AG04449 (cell line): Measurements from ENCODE around the gene C1QA.

Source experiments
- CTCF ChIA-PET: fragments of 350-600 bp; formaldehyde crosslinking; extraction: SDS; loops from one replicate; lab custom pipeline; 2021; ENCODE audit warnings: antibody characterized with exemption; lab: Yijun Ruan, JAX
- POLR2A ChIA-PET: fragments of 400-600, 350-600 bp; formaldehyde crosslinking; extraction: SDS; loops from one replicate; lab custom pipeline; 2020; ENCODE audit warnings: antibody characterized with exemption, inconsistent platforms; lab: Yijun Ruan, JAX
- DNase-seq: peaks from one replicate; pipeline ENCODE4 v3.0.0-alpha.2; 2010; ENCODE audit warnings: low read depth, low spot score
- H3K4me3 ChIP-seq: 2 replicates; pipeline ENCODE4 v1.5.1; 2011; ENCODE audit warnings: low read depth, mild to moderate bottlenecking, control low read depth, low read length
- TF ChIP-seq, protein P1 (sequence below): IDR thresholded peaks from one replicate; pipeline ENCODE4 v1.5.1; 2011; ENCODE audit warnings: mild to moderate bottlenecking, moderate library complexity, low read length, control low read depth, inconsistent platforms; ENCODE audit not compliant: insufficient read depth; ENCODE audit errors: missing control alignments

Gene C1QA

DNA sequence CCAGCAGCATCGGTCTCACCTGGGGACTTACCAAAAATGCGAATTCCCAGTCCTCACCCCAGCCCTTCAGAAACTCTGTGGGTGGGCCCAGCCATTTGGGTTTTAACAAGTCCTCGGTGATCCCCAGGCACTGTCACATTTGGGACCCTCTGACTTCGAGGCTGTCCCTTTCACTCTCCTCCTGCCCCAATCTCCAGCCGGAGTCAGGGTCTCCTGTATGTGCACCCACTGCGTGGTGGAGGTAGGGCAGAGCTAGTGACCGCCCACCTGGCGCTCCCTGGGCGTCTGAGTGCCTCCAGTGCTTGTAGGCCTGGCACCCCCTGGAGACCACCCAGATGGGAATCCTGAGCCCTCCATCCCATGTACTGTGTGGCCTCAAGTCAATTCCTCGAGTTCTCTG lies 42.0 kb upstream of the C1QA start:
- TF ChIP-seq, protein P1, sequence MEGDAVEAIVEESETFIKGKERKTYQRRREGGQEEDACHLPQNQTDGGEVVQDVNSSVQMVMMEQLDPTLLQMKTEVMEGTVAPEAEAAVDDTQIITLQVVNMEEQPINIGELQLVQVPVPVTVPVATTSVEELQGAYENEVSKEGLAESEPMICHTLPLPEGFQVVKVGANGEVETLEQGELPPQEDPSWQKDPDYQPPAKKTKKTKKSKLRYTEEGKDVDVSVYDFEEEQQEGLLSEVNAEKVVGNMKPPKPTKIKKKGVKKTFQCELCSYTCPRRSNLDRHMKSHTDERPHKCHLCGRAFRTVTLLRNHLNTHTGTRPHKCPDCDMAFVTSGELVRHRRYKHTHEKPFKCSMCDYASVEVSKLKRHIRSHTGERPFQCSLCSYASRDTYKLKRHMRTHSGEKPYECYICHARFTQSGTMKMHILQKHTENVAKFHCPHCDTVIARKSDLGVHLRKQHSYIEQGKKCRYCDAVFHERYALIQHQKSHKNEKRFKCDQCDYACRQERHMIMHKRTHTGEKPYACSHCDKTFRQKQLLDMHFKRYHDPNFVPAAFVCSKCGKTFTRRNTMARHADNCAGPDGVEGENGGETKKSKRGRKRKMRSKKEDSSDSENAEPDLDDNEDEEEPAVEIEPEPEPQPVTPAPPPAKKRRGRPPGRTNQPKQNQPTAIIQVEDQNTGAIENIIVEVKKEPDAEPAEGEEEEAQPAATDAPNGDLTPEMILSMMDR, result no peak
- ChIA-PET CTCF (no interaction called here), POLR2A (no interaction called here)
- H3K4me3 ChIP-seq, result no peak overlapping the region
- DNase-seq, result no peak

DNA sequence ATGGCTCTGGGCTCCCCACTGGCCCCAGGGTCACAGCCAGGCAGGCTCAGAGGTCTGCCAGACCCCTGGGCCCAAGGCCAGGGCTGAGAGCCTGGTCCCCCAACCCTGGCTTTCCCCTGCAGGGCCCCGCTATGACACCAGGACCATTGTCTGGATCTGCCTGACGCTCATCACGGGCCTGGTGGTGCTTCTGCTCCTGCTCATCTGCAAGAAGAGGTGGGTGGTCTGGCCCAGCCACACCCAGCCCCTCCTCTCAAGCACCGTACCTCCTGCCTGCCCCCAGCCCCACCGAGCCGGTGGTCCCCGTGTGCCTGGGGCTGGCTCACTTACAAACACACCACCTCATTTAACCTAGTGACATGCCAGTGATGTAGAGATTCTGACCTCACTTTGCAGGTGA lies 41.3 kb upstream of the C1QA start:
- ChIA-PET CTCF (no interaction called here), POLR2A (no interaction called here)
- TF ChIP-seq, protein P1, result no peak
- DNase-seq, result no peak
- H3K4me3 ChIP-seq, result no peak overlapping the region

DNA sequence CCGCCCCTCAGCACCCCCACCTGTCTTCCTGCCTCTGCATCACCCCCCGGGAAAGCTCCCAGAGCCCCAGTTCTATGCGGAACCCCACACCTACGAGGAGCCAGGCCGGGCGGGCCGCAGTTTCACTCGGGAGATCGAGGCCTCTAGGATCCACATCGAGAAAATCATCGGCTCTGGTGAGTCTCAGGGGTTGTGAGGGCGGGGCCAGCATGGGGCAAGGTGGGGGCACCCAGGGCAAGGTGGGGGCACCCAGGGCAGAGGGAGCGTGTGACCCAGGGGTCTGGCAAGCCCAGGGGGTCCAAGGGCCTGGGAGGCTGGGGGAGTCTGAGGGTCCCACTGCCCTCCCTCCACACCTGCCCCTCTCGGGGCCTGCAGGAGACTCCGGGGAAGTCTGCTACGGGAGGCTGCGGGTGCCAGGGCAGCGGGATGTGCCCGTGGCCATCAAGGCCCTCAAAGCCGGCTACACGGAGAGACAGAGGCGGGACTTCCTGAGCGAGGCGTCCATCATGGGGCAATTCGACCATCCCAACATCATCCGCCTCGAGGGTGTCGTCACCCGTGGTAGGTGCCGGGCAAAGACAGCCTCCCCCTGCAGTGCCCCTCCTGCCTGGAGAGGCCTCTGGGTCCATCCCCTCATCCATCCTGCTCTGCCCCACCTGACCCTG lies 39.0 kb upstream of the C1QA start:
- no peak overlapping the region for H3K4me3 ChIP-seq
- POLR2A ChIA-PET, result no interaction called here
- DNase-seq, result no peak
- CTCF ChIA-PET, result no interaction called here
- TF ChIP-seq, protein P1, result no peak

DNA sequence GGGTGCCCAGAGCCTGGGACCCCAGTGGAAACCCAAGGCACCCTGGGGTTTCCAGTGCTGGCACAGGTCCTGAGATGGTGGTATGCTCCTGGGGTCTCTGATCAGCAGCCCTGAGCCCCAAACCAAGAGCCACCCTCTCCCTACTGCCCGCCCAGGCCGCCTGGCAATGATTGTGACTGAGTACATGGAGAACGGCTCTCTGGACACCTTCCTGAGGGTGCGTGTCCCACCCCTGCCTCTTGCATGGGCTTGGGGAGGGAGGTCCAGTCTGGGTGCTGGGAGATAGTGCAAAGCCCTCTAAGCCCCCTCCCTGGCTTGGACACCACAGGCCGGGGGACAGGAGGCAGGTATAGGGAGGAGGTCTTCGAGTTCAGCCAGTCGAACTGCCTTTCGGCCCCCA lies 38.4 kb upstream of the C1QA start:
- POLR2A ChIA-PET, result no interaction called here
- TF ChIP-seq, protein P1, result no peak
- H3K4me3 ChIP-seq, result no peak overlapping the region
- DNase-seq, result no peak
- CTCF ChIA-PET, result no interaction called here

DNA sequence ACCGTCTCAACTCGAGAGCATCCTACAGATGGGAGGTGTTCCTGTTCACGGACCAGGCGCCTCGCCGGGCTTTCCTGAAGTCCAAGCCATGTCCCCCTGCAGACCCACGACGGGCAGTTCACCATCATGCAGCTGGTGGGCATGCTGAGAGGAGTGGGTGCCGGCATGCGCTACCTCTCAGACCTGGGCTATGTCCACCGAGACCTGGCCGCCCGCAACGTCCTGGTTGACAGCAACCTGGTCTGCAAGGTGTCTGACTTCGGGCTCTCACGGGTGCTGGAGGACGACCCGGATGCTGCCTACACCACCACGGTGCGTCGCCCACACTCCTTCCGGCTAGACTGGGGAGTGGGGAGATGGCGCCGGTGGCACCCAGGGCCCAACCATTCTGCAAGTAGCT lies 37.7 kb upstream of the C1QA start:
- no peak for DNase-seq
- ChIA-PET POLR2A (no interaction called here), CTCF (no interaction called here)
- H3K4me3 ChIP-seq, result no peak overlapping the region
- TF ChIP-seq, protein P1, result no peak

DNA sequence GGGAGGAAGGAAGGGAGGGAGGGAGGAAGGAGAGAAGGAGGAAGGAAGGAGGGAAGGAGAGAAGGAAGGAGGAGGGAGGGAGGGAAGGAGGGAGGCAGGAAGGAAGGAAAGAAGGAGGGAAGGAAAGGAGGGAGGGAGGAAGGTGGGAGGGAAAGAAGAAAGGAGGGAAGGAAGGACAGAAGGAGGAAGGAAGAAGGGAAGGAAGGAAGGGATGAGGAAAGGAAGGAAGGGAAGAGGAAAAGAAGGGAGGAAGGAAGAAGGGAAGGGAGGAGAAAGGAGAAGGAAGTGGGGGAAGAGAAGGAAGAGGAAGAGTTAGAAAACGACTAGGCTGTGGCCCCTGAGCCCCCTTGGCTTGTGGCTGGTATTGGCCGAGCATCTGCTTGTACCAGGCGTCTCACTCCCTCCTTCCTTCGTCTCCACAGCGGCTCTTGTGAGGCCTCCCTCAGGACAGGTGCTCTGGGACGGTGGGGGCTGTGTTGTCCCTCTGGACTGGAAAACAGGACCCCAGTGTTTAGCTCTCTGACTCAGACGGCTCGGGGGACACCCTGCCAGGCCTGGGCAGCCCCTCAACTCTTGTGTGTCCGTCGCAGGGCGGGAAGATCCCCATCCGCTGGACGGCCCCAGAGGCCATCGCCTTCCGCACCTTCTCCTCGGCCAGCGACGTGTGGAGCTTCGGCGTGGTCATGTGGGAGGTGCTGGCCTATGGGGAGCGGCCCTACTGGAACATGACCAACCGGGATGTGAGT lies 36.2 kb upstream of the C1QA start:
- no peak for DNase-seq
- TF ChIP-seq, protein P1, result no peak
- ChIA-PET POLR2A (no interaction called here), CTCF (interaction anchor here (0.7 kb wide), 1 partner anchor 184 kb away, joined by 3 read pairs; no protein-coding TSS in a partner anchor)
- no peak overlapping the region for H3K4me3 ChIP-seq
